ENCODE data around the gene TINAGL1.

The TINAGL1 gene

GRCh38 chr1:31569596-31570173 lies 6.6 kb upstream of the TINAGL1 start:
- DNase-seq: no peak

GRCh38 chr1:31570228-31570627 lies 6.1 kb upstream of the TINAGL1 start:
- no peak for DNase-seq

- no peak for DNase-seq
Measured at GRCh38 chr1:31570906-31571305, 5.4 kb upstream of the TINAGL1 start.

- DNase-seq: no peak
Measured at GRCh38 chr1:31571340-31572295, 4.7 kb upstream of the TINAGL1 start.

- DNase-seq: no peak
Measured at GRCh38 chr1:31572323-31573104, 3.8 kb upstream of the TINAGL1 start.

GRCh38 chr1:31573261-31573660 lies 3.1 kb upstream of the TINAGL1 start:
- DNase-seq: no peak

GRCh38 chr1:31574749-31575368 lies 1.5 kb upstream of the TINAGL1 start:
- DNase-seq: no peak

- no peak for DNase-seq
Measured at GRCh38 chr1:31575369-31576140, 760 bp upstream of the TINAGL1 start.

- DNase-seq: no peak
Measured at GRCh38 chr1:31576743-31577455, 584 bp downstream of the TINAGL1 start.

GRCh38 chr1:31577515-31578192 lies 1.3 kb downstream of the TINAGL1 start:
- no peak for DNase-seq

GRCh38 chr1:31579374-31579773 lies 3.1 kb downstream of the TINAGL1 start:
- no peak for DNase-seq

- no peak for DNase-seq
Measured at GRCh38 chr1:31580513-31580870, 4.2 kb downstream of the TINAGL1 start.

GRCh38 chr1:31580891-31581603 lies 4.7 kb downstream of the TINAGL1 start:
- no peak for DNase-seq

- no peak for DNase-seq
Measured at GRCh38 chr1:31581821-31582810, 5.8 kb downstream of the TINAGL1 start.

GRCh38 chr1:31583082-31583994 lies 7.0 kb downstream of the TINAGL1 start:
- no peak for DNase-seq

GRCh38 chr1:31583995-31584868 lies 7.9 kb downstream of the TINAGL1 start:
- DNase-seq: no peak
